HG03442 (cell line): Measurements from ENCODE around the gene ARHGEF7.

Source experiments
- ATAC-seq: cut with Tn5 transposase; IDR thresholded peaks from one replicate; pipeline ENCODE4 v1.9.1; 2021; ENCODE audit warnings: mild to moderate bottlenecking, moderate library complexity; ENCODE audit not compliant: unreplicated experiment

ARHGEF7 gene

DNA sequence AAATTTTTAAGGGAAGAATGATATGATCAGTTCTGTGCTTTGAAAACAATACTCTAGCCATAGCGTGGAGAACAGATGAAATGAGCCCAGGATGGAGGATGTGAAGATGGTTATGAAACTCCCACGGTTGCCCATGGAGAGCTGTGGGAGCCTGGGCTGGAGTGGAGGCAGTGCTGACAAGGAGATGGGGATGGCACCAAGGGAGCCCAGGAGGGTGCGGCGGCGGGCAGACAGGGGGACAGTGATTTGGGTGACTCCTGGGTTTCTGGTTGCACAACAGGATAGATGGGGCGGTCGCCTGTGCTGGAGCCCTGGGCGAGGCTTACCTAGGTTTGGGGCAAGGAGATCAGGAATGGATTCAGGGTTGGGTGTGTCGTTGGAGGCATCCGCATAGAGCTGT, 15.9 kb downstream of the ARHGEF7 start:
- ATAC-seq = no peak

DNA sequence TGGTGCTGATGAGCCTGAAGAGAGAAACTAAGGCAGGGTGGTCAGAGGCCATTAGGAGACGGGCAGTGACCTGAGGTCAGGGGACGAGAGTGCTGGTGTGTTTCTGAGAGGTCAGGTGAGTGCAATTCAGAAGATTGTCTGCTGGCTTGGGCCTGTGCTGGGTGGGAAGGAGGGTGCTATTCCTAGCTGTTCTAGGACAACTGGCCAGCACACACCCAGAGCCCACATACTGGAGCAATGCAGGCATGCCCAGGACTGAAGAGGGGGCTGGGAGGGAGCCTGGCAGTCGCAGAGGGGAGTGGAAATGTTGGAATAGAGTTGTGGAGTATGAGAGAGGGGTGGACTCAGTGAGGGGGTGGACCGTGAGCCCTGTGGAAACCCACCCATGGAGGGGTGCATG, 16.5 kb downstream of the ARHGEF7 start:
- ATAC-seq = no peak

DNA sequence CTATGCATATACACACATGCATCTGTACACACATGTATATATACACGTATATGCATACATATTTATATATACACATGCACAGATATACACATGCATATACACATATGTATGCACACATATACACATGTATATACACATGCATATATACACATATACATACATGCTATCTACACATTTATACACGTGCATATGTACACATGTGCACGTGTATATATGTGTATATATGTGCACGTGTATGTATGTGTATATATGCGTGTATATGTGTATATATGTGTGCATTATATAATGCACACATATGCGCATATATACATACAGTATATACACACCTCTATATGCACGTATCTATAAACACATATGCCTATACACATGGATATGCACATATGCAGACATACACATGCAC, 17.8 kb downstream of the ARHGEF7 start:
- ATAC-seq = no peak

DNA sequence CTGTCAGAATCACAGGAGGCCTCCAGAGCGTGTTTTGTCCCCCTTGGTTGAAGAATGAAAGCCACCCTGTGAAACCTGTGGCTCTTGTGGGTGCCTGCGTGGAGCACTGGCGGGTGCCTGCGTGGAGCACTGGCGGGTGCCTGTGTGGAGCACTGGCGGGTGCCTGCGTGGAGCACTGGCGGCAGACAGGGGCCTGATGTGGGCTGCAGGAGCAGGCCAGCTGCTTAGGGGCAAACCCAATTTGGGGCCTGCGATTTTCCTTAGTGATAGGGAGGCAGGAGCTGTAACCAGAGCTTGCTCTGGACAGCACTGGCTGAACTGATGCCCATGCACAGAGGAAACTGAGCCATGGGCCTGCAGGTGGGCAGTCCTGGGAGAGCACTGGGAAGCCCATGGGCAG, 24.3 kb downstream of the ARHGEF7 start:
- no peak for ATAC-seq

DNA sequence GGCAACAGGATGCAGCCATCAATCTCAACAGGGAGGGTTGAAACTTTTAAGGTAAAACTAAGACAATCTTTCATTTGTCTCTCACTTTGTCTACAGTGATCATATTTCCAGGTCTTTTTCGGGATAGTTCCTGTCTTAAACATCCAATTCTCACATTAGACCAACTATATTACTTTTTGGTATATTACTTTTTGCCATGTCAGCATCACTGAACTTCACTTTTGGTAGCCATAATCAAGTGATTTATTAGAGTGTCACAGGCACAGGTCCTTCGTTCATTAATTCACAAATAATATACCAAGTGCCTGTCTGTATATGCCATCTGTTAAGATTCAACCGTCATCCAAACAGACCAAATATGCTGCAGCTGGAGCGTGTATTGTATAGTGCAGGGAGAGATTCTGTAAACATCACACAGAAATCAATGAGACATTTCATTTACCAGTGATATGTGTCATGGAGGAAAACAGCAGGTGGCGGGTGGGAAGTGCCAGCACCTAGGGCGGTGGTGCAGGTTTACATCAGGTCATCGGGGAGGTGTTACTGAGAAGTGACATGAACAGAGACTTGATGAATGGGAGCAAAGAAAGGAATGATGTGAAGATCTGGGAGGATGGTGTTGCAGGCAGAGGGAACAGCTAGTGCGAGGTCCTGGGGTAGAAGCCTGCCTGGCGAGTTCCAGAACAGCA, 24.9 kb downstream of the ARHGEF7 start:
- ATAC-seq = no peak

DNA sequence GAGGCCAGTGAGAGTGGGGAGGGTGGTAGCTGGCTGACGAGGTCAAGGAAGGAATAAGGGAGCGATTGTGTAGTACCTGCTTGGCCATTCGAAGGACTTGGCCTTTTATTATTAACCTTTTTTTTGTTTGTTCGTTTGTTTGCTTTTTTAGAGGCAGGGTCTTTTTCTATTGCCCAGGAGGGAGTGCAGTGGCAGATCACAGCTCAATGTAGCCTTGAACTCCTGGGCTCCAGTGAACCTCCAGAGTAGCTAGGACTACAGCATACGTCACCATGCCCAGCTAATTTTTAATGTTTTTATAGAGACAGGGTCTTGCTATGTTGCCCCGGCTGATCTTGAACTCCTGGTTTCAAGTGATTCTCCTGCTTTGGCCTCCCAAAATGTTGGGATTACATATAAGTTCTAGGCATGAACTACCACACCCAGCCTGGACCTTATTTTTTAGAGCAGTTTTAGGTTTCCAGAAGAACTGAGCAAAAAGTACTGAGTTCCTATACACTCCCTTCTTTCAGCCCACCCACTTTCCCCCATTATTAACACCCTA, 25.5 kb downstream of the ARHGEF7 start:
- ATAC-seq = no peak

DNA sequence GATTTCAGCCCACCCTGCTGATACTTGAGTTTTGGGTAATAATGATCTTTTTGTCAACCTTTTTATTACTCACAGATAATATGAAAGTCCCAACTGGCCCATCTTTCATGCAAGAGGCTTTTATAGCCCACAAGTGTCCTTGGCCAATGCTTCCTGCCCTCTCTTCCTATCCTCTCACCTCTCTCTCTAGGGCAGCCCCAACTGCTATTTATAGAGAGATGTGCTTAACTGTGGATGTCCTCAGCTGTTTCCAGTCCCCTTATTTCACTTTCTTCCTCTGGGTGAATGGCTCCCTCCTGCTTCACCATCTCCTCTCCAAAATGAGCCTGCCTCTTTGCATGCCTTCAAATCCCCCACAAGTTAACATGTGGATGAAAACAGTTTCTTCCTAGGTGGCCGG, 27.4 kb downstream of the ARHGEF7 start:
- no peak for ATAC-seq

DNA sequence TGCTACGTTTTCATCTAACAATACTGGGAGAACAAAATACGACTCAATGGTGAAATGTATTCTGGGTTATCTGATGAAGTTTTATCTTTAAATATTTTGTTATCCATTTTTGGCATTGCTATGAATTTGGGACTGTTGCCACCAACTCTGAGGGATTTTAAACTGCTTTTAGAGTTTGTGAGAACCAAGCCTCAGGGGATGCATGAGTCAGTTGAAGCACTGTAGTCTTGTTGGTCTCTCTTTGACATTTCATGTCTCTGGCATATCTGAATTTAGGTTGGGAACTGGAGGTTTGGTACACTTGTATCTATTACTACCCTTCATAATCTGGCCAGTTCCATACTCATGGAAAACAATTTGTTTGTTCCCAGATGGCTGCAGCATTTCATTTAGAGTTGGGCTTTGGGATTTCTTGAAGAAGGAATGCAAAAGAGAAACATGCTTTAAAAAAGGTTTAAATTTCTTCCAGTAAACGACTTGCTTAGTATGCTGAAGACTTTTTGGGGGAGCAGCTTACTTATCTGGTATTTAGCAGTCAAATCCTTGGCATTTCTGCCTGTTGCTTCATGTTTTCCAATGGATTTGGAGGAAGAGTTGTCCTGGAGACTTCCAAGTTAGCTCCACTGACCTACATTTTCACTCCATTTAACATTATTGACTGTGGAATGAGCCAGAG, 28.9 kb downstream of the ARHGEF7 start:
- no peak for ATAC-seq

DNA sequence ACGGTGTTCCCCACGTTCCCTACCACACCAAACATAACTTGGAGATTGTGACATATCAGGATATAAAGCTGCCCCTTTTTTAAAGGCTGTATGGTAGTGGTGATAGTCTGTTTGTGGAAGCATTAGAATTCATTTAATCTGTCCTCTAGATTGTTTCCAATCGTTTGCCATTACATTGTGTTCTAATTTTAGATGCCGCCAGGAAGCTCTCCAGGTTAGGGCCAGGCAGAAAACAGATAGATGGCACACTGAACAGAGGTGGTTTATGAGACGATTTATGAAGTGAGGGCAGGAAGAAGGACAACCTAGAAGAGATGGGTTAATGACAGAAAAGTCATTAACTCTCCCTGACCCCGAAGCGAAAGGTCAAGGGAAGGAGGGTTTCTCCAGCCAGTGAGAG, 30.0 kb downstream of the ARHGEF7 start:
- ATAC-seq = no peak

DNA sequence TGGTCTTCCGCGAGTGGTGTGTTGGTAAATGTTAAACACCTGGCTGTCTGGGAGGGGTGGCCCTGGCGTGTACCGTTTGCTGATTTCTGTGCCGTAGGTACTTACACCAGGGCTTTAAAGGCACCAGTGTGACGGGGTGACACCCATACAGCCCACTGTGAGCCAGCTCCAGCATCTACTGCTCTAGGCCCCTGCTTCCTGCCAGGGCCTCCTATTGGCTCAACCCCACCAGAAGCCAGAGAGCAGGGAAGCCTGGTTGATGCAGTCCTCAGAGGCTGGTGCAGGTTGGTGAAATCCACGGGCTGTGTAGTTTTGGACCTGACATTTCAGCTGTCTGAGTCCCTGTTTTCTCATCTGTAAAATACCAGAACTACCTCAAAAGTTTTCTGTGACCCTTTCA, 30.4 kb downstream of the ARHGEF7 start:
- ATAC-seq = no peak

DNA sequence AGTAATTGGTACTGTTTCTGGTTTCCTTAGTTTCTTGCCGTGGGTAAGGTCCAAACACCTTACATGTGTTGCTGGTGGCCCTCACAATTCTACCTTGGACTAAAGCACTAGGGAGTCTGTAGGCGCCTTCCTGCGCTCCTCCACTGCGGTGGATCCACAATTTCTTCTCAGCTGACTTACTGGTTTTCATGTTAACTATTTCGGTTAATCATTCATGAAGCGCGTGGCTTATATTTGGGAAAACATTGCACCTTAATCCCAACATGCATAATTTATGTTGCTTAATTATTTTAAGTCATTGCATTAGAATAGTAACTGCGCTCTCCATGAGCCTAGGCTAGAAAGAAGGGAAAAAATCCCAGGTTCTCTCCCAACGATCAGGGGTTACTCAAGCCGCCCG, 37.7 kb downstream of the ARHGEF7 start:
- no peak for ATAC-seq

DNA sequence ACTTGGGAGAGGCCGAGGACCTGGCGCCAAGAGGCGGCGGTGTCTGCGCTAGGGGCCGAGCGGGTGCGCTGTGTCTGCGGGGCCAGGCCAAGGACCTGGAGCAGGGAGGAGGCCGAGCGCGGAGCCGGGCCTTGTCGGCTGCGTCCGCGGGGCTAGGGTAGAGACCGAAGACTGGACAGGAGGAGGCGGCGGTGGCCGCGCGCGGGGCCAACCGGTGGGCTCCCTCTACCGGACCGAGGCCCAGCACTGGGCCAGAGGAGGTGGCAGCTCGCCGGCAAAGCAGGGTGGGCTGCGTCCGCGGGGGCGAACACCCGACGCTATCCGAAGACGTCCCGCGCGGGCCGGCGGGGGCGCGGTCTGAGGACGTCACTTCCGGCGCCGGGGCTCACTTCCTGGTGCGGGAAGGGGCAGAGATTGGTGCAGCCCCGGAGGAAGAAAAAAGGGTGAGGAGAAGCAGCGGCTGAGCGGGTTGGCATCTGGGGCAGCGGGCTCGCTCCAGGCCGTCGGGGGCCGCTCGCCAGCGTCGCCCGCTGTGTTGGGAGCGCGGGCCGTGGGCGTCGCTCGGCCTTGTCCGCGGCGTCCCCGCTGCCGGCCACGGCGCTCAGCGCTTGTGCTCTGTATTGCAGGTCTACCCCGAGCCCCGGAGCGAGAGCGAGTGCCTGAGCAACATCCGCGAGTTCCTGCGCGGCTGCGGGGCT, 38.3 kb downstream of the ARHGEF7 start:
- peak; percentile 85 for ATAC-seq

DNA sequence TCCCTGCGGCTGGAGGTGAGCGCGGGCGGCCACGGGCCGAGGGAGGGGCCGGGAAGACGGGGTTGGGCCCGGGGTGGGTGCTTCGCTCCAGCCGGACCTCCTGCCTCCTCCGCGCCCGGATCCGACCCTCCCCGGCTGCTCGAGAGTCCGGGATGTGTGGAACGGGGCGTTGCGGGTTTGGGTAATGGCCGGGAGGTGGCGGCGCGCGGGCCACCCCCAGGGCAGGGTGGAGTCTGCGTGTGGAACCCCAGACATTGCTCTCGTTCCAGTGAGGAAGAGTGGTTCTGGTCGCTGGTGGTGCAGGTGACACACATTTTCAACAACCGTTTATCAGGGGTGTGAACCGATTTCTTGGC, 38.8 kb downstream of the ARHGEF7 start:
- peak; percentile 34 for ATAC-seq

DNA sequence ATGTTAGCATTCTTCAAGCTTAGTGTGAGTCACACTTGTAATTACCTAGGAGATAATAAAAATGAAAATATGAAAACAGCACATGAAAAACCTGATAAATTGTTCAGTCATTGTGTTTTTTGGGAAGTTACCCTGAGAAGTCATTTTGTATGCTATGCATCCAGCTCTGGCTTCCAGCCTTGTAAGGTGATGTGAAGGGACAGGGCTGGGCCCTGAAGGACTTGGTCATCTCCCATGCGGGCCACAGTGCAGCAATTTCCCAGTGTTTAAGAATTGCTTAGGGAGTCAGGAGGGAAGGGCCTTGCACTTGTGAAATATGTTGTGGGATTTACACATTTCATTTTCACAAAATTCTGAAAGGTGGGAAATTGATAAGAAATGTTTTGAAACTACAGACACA, 41.3 kb downstream of the ARHGEF7 start:
- no peak for ATAC-seq

DNA sequence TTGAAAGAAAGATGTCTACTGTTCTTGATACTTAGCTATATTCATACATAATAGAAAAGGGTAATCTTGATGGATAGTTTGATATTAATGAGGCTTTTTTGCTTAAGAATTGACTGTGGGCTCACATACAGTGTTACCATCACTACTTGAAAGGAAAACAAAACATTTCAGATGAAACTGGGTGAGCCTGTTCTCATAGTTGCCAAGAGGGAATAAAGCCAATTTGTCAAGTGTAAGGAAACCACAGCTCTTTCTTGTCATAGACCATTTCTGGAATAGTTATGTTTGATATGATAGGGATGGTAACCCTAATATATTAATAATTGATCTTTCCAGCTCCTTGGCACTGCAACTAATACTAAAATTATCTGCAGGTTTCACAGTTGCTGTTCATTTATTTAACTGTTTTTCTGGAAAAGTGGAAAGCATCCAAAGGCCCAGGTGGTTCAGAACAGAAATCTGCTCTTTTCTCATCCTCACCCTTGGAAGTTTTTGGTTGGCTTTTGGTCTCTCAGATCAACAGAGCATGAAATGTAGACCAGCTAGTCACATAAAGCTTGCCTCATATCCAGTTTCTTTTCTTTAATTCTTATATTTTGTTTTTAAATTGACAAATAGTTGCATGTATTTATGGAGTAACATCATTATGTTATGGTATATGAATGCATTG, 43.2 kb downstream of the ARHGEF7 start:
- no peak for ATAC-seq

DNA sequence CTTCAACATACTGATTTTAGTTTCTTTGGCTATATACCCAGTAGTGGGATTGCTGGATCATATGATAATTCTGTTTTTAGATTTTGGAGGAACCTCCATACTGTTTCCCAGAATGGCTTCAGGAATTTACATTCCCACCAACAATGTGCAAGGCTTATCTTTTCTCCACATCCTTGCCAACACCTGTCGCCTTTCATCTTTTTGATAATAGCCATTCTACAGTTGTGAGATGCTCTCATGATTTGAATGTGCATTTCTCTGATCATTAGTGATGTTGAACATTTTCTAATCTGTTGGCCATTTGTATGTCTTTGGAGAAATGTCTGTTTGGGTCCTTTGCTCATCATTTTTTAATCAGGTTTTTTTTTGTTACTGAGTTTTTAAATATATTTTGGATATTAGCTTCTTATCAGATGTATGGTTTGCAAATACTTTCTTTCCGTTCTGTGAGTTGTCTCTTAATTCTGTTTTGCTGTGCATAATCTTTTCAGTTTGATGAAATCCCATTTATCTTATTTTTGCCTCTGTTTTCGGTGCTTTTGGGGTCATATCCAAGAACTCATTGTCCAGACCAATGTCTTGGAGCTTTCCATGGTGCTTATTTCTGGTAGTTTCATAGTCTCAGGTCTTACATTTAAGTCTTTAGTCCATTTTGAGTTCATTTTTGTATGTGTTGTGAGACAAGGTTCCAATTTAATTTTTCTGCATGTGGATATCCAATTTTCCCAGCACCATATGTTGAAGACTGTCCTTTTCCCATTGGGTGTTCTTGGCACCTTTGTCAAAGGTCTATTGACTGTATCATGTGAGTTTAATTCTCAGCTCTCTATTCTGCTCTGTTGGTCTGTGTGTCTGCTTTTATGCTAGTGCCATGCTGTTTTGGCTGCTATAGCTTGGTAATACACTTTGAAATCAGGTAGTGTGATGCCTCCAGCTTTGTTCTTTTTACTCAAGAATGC, 44.5 kb downstream of the ARHGEF7 start:
- no peak for ATAC-seq

DNA sequence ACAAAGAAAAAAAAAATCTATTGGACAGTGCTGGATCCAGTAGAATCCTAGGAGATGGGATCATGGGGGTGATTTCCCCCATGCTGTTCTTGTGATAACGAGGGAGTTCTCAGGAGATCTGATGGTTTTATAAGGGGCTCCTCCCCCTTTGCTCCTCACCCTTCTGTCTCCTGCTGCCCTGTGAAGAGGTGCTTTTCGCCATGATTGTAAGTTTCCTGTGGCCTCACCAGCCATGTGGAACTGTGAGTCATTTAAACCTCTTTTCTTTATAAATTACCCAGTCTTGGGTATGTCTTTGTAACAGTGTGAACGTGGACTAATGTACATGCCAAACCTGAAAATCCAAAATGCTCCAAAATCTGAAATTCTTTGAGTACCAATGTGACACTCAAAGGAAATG, 45.5 kb downstream of the ARHGEF7 start:
- ATAC-seq = no peak

DNA sequence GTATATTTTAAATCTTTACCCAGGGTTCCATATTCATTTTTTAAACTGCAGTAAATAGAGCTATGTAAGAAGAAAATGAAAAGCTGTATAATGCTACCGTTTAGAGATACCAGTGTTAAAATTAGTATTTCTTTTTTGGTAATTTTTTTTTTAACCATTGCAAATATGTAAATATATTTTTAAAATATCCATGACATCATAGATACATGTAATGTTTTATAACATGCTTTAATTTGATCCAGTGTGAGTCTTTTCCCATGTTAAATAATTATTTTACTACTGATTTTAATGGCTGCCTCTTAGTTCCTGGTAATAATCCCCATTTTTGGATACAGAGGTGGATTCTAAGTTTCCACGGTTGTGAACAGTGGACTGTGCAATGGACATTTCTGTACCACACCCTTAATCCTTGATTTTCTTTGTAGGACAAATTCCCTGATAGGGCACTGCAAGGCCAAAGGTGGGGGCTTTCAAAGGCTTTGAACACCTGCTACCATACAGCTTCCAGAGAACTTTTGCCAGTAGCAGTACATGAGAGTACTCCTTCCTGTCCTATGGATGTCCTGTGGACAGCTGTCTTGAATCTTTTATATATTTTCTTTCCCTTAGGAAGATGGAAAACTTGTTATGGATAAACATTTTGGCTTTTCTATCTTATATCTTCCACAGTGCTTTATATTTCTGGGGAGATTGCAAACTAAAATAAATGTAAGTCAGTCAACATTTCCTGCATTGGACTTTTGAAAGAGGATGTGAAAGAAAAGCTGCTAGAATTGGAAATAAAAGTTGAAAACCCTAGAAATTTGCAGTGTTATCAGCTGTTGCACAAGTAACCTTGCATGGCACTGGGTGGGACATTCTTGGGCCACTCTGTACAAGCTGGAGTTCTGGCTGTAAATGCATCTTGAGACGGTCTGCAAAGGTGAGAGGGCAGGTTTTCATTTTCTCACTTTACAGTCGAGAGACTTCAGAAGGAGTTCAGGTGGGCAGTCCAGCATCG, 46.8 kb downstream of the ARHGEF7 start:
- ATAC-seq = peak; percentile 31
